ENCODE data around the gene NFYB.

DNA sequence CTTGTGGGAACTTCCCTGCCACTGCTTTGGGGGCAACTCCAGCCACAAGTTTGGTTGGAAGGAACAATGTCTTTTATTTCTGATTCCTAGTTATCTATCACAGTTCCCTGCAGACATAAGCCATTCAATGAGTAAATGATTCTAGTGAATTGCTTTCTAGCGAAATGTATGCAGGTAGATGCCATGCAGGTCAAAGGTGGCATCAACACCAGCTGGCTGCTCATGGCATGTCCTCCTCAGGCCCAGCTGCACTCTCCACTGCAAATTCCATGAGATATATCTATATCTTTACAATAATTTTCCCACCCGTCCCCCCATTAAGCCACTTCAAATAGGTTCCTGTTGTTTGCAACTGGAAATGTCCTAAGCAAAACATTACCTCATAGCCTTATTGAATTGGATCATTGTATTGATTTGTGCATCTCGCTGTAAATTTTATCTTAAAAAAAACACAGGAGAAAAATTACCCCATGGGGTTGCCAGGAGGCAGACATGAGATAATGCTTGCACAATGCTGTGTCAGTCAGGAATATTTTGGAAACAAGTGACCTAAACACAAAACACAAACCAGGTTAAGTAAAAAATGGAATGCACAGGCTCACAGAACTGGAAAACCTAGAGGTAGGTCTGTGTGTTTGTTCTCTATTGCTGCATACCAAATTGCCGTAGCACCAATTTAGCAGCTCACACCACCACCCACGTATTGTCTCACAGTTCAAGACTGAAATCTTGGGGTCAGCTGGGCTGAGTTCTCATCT lies 44.8 kb upstream of the NFYB start:
- TF ChIP-seq FOXJ3 (CRISPR knock-in tag; IDR thresholded peaks at IDR 0.05): no peak
- TF ChIP-seq, protein P1, sequence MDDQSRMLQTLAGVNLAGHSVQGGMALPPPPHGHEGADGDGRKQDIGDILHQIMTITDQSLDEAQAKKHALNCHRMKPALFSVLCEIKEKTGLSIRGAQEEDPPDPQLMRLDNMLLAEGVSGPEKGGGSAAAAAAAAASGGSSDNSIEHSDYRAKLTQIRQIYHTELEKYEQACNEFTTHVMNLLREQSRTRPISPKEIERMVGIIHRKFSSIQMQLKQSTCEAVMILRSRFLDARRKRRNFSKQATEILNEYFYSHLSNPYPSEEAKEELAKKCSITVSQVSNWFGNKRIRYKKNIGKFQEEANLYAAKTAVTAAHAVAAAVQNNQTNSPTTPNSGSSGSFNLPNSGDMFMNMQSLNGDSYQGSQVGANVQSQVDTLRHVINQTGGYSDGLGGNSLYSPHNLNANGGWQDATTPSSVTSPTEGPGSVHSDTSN (IDR thresholded peaks at IDR 0.05): no peak

All from SK-N-SH (cell line).